ENCODE data around the gene KCNAB1. TPM values are rescaled to one million over a fixed set of nuclear protein-coding genes. Genes with fewer than 3 reads are reported as not detected.

KCNAB1 gene
- polyA plus RNA-seq, 1 experiment, result 0.07 TPM

DNA sequence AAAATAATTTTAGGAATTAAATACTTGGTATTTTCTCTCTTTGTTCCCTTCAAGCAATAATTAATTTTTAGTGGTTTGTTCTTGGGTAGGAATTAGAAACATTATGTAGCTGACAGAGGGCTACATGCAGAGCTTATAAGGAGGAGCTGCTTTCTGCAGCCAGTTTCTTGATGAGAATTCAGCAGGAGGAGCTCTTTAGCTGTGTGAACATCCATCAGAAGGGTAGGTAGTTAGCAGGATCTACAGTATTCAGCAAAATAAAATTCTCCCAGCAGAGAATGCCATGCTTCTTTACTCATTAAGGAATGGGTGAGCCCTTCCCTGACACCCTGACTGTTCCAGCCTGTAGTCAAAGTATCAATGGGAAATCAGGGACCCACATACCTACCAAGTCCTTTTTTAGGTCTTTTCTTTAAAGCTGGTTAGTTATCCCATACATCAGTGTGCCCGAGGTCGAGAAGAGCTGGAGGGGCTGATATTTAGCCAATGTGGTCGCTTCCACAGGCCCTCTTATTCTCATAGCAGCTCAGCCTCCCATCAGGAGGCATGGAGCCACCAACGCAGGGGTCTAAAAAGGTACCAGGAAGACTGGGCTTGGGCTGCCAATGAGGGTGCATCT is 54.0 kb downstream of the KCNAB1 start:
- H3K9me3 ChIP-seq (ENCODE audit: control insufficient read depth, insufficient read depth, low read length), result peaks cover 3% of the 10 kb centered on the region; the same call in 1 of the 2 replicates
- ChIA-PET CTCF (interaction anchor here (0.5 to 2.0 kb wide), 9 partner anchors 15 to 963 kb away, joined by 4 to 36 read pairs (median 6); no protein-coding TSS in a partner anchor), POLR2A (no interaction called here)
- TF ChIP-seq, protein P1, sequence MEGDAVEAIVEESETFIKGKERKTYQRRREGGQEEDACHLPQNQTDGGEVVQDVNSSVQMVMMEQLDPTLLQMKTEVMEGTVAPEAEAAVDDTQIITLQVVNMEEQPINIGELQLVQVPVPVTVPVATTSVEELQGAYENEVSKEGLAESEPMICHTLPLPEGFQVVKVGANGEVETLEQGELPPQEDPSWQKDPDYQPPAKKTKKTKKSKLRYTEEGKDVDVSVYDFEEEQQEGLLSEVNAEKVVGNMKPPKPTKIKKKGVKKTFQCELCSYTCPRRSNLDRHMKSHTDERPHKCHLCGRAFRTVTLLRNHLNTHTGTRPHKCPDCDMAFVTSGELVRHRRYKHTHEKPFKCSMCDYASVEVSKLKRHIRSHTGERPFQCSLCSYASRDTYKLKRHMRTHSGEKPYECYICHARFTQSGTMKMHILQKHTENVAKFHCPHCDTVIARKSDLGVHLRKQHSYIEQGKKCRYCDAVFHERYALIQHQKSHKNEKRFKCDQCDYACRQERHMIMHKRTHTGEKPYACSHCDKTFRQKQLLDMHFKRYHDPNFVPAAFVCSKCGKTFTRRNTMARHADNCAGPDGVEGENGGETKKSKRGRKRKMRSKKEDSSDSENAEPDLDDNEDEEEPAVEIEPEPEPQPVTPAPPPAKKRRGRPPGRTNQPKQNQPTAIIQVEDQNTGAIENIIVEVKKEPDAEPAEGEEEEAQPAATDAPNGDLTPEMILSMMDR (IDR thresholded peaks at IDR 0.05; ENCODE audit: low read depth, low read length), result peak; percentile 42
- H3K27me3 ChIP-seq (ENCODE audit: control insufficient read depth, insufficient read depth, low read length), result no peaks in the 10 kb centered on the region
- H3K27ac ChIP-seq (ENCODE audit: low read depth, low read length), result no peak overlapping the region
- peak; percentile 13 for DNase-seq (ENCODE audit: low read depth, low spot score)
- no peak overlapping the region for H3K4me3 ChIP-seq (ENCODE audit: low read depth, low read length)

DNA sequence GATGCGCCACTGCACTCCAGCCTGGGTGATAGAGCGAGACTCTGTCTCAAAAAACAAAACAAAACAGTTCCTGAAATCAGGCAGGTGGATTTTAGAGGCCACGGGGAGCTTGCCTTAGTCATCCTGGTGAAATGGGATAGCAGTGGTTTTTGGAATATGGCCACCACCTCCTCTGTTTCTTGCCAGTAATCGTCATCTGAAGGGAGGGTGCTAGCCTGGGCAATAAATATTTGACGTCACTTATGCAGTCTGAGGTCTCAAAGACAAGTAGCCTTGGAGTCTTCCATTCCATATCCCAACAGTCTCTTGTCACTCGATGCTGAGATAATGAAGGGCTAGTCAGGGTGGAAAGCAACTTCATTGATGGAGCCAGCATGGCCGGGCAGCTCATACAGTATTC is 55.2 kb downstream of the KCNAB1 start:
- no peak overlapping the region for H3K4me3 ChIP-seq (ENCODE audit: low read depth, low read length)
- CTCF ChIA-PET, result no interaction called here
- peaks cover 3% of the 10 kb centered on the region; the same call in 1 of the 2 replicates for H3K9me3 ChIP-seq (ENCODE audit: control insufficient read depth, insufficient read depth, low read length)
- TF ChIP-seq, protein P1 (IDR thresholded peaks at IDR 0.05; ENCODE audit: low read depth, low read length), result no peak
- DNase-seq (ENCODE audit: low read depth, low spot score), result no peak
- no peaks in the 10 kb centered on the region for H3K27me3 ChIP-seq (ENCODE audit: control insufficient read depth, insufficient read depth, low read length)
- H3K27ac ChIP-seq (ENCODE audit: low read depth, low read length), result no peak overlapping the region
- POLR2A ChIA-PET, result no interaction called here

DNA sequence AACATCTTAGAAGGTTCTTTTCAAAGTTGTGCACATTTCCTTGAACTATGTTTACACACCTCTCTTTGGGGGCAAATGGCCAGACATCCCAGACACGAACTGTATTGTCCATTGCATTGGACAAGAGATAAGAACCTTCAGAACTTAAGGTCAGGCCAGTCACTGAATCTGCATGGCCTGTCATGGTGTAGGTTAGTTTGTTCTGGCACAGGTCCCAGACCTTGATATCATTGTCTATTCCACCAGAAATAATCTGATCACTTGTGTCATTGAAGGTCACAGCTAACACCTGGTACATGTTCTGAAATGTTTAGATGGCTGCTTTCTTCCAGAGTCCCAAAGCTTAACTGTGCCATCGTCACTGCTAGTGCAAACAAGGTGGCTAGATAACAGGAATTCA is 55.7 kb downstream of the KCNAB1 start:
- H3K9me3 ChIP-seq (ENCODE audit: control insufficient read depth, insufficient read depth, low read length), result peaks cover 3% of the 10 kb centered on the region; the same call in 1 of the 2 replicates
- no peaks in the 10 kb centered on the region for H3K27me3 ChIP-seq (ENCODE audit: control insufficient read depth, insufficient read depth, low read length)
- no peak overlapping the region for H3K4me3 ChIP-seq (ENCODE audit: low read depth, low read length)
- TF ChIP-seq, protein P1 (IDR thresholded peaks at IDR 0.05; ENCODE audit: low read depth, low read length), result no peak
- no peak overlapping the region for H3K27ac ChIP-seq (ENCODE audit: low read depth, low read length)
- CTCF ChIA-PET, result no interaction called here
- POLR2A ChIA-PET, result no interaction called here
- no peak for DNase-seq (ENCODE audit: low read depth, low spot score)

DNA sequence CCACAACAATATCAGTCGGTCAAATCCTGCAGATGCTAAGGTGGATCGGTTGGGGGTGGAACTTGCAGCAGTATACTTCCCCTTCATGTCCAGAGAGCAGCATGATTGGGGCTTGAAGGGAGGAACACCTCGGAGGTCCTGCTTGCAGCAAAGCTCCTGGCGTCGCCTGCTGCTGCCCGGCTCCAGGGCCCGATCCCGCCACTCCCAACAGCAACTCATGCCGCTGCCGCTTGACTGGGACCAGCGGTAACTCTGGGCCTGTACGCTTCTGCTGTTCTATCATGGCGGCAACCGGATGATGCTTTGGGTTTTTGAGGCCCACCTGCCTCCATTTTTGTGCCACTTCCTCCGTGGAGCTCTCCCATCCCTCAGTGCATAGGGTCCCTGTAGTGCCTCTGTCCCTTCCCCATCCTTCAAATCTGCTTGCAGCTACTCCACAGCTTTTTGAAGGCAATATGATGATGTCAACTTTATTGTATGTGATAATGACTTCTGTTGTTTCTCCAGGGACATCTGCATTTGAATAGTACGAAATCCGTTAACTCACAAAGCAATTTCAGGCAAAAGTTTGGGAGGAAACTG is 56.3 kb downstream of the KCNAB1 start:
- DNase-seq (ENCODE audit: low read depth, low spot score), result no peak
- CTCF ChIA-PET, result no interaction called here
- TF ChIP-seq, protein P1 (IDR thresholded peaks at IDR 0.05; ENCODE audit: low read depth, low read length), result no peak
- Histone ChIP-seq H3K27me3 (ENCODE audit: control insufficient read depth, insufficient read depth, low read length) (no peaks in the 10 kb centered on the region), H3K4me3 (ENCODE audit: low read depth, low read length) (no peak overlapping the region), H3K9me3 (ENCODE audit: control insufficient read depth, insufficient read depth, low read length) (peaks cover 3% of the 10 kb centered on the region; the same call in 1 of the 2 replicates), H3K27ac (ENCODE audit: low read depth, low read length) (no peak overlapping the region)
- POLR2A ChIA-PET, result no interaction called here

DNA sequence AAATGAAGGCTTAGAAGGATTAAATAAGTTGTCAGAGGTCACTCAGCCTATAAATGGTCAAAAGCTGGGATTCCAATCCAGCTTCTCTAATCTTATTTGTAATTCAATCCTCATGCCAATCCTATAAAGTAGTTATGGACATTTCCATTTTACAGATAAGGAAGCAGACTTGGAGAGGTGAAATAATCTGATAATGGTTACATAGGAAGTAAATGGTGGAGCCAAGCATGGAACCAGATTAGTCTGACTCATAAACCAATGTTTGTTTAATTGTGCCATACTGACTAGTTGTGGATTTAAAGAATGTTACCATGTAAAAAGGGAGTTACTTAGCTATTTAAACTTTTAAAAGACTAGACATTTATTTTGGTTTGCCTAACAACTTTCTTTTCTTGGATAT is 59.7 kb downstream of the KCNAB1 start:
- TF ChIP-seq, protein P1 (IDR thresholded peaks at IDR 0.05; ENCODE audit: low read depth, low read length), result no peak
- ChIA-PET CTCF (interaction anchor here (0.9 kb wide), 1 partner anchor 10 kb away, joined by 3 read pairs; no protein-coding TSS in a partner anchor), POLR2A (no interaction called here)
- H3K4me3 ChIP-seq (ENCODE audit: low read depth, low read length), result no peak overlapping the region
- no peak for DNase-seq (ENCODE audit: low read depth, low spot score)
- H3K27me3 ChIP-seq (ENCODE audit: control insufficient read depth, insufficient read depth, low read length), result no peaks in the 10 kb centered on the region
- H3K27ac ChIP-seq (ENCODE audit: low read depth, low read length), result no peak overlapping the region
- H3K9me3 ChIP-seq (ENCODE audit: control insufficient read depth, insufficient read depth, low read length), result peaks cover 3% of the 10 kb centered on the region; the same call in 1 of the 2 replicates

Data from AG04450 (cell line).